Left kidney (tissue), 2 donors: ENCODE data around the gene PTGR3. TPM values are rescaled to one million over a fixed set of nuclear protein-coding genes. Genes with fewer than 3 reads are reported as not detected.
"Not testable (repeated sequence)": the region's sequence is repeated elsewhere in the genome, so short reads cannot be mapped to it uniquely, and the experiment has no call there.

Source experiments
- DNase-seq: peaks from one replicate; pipeline ENCODE4 v3.0.0-alpha.2; 2013
- polyA plus RNA-seq: library from polyadenylated mRNA; unstranded; fragments of 120-200 nt; gene quantifications from one replicate; pipeline ENCODE4 v1.2.1, GENCODE V29; 2013; ENCODE audit not compliant: insufficient read length

PTGR3 gene
- polyA plus RNA-seq, 1 donor: 52.0 TPM

- DNase-seq: no peak
Measured at GRCh38 chr18:75203416-75204268, 5.3 kb downstream of the PTGR3 start.

- DNase-seq: no peak
Measured at GRCh38 chr18:75202696-75203365, 6.1 kb downstream of the PTGR3 start.

- DNase-seq: no peak
Measured at GRCh38 chr18:75201282-75202270, 7.4 kb downstream of the PTGR3 start.

GRCh38 chr18:75200605-75201280 is 8.2 kb downstream of the PTGR3 start:
- no peak for DNase-seq

- DNase-seq: no peak
Measured at GRCh38 chr18:75200071-75200470, 8.9 kb downstream of the PTGR3 start.

GRCh38 chr18:75199327-75199726 is 9.6 kb downstream of the PTGR3 start:
- no peak for DNase-seq

- DNase-seq: no peak
Measured at GRCh38 chr18:75198036-75198435, 10.9 kb downstream of the PTGR3 start.

- no peak for DNase-seq
Measured at GRCh38 chr18:75192899-75193298, 16.0 kb downstream of the PTGR3 start.

- no peak for DNase-seq
Measured at GRCh38 chr18:75189696-75190095, 19.2 kb downstream of the PTGR3 start.

GRCh38 chr18:75187702-75188101 is 21.2 kb downstream of the PTGR3 start:
- DNase-seq: not testable (repeated sequence)

GRCh38 chr18:75185460-75185859 is 23.5 kb downstream of the PTGR3 start:
- no peak for DNase-seq

- no peak for DNase-seq
Measured at GRCh38 chr18:75183973-75184493, 24.9 kb downstream of the PTGR3 start.

- no peak for DNase-seq
Measured at GRCh38 chr18:75183524-75183923, 25.4 kb downstream of the PTGR3 start.

- no peak for DNase-seq
Measured at GRCh38 chr18:75179819-75180600, 28.9 kb downstream of the PTGR3 start.

GRCh38 chr18:75178376-75178775 is 30.6 kb downstream of the PTGR3 start:
- DNase-seq: no peak

GRCh38 chr18:75176849-75177248 is 32.1 kb downstream of the PTGR3 start:
- no peak for DNase-seq

- no peak for DNase-seq
Measured at GRCh38 chr18:75173738-75174137, 35.2 kb downstream of the PTGR3 start.

GRCh38 chr18:75173125-75173432 is 35.9 kb downstream of the PTGR3 start:
- no peak for DNase-seq

- no peak for DNase-seq
Measured at GRCh38 chr18:75172299-75173124, 36.4 kb downstream of the PTGR3 start.

- DNase-seq: no peak
Measured at GRCh38 chr18:75170916-75171315, 38.0 kb downstream of the PTGR3 start.
